ENCODE results near the gene SEC14L2.
"Not testable (repeated sequence)": the region's sequence is repeated elsewhere in the genome, so short reads cannot be mapped to it uniquely, and the experiment has no call there.

SEC14L2 gene

DNA sequence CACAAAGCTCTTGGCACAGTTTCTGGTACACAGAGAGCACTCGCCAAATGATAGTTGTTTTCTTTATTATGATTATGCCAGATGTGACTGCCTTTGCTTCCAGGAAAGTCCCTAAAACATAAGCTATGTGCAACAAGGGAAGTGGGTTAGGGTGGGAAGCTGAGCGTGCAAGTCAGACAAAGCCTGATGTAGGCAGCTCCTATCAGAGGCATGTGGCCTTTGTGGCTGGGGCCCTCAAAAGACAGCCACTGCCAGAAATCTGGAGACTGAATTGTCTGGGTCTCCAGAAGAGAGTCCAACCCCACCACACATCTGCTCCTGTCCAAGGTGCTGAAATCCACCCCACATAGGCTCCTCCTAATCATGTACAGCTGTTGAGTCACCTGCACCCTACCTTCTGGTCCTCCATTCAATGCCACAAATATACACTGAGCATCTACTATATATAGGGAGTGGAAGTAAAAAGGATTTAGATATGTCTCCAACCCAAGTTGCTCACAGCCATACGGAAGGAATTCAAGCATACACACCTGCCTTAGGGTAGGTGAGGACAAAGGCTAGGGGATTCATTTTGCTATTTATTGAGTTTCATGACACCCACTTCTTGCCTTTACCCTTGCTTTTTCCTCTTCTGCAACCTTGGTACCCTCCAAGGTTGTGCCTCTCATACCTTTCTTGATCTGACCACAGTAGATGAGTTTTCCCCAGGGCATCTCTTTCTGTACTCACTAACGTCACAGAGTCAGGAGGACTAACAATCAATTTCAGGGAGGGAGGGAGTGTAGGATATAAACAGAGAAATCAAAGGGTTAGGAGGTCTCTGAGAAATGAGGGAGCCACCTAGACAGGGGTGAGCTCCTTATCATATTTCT, 62.6 kb downstream of the SEC14L2 start:
- no peaks in the 10 kb centered on the region for H3K4me1 ChIP-seq (ENCODE audit: control insufficient read depth in 1 of 2, insufficient read depth in 1 of 2, low read depth in 1 of 2, low read length in 1 of 2)
- H3K27me3 ChIP-seq = peaks cover 18% of the 10 kb centered on the region
- H3K9me3 ChIP-seq = no peaks in the 10 kb centered on the region
- no peaks in the 10 kb centered on the region for H3K36me3 ChIP-seq
- H3K4me3 ChIP-seq (ENCODE audit: low read depth in 1 of 2, low read length in 1 of 2) = no peak overlapping the region
- TF ChIP-seq, protein P1, sequence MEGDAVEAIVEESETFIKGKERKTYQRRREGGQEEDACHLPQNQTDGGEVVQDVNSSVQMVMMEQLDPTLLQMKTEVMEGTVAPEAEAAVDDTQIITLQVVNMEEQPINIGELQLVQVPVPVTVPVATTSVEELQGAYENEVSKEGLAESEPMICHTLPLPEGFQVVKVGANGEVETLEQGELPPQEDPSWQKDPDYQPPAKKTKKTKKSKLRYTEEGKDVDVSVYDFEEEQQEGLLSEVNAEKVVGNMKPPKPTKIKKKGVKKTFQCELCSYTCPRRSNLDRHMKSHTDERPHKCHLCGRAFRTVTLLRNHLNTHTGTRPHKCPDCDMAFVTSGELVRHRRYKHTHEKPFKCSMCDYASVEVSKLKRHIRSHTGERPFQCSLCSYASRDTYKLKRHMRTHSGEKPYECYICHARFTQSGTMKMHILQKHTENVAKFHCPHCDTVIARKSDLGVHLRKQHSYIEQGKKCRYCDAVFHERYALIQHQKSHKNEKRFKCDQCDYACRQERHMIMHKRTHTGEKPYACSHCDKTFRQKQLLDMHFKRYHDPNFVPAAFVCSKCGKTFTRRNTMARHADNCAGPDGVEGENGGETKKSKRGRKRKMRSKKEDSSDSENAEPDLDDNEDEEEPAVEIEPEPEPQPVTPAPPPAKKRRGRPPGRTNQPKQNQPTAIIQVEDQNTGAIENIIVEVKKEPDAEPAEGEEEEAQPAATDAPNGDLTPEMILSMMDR (IDR thresholded peaks at IDR 0.05) = no peak
- H3K27ac ChIP-seq = no peak overlapping the region

DNA sequence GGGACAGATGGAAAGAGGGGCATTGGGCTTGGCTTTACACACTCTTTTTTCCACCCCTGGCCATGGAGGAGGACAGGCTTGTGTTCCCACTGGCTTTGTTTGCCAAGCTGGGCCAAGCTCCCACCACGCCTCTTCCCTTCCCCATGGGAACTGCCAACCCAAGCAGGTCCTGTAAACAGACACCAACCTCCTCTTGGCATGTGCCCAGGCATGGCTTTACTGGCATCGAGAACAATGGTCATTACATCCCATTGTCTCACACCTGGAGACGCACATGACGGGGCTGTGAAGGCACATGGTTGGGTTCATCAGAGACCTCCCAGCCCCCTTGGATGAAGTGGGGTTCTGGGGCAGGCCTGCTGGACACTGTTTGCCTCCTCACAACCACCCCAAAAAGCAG, 63.3 kb downstream of the SEC14L2 start:
- Histone ChIP-seq H3K36me3 (no peaks in the 10 kb centered on the region), H3K27ac (no peak overlapping the region), H3K4me3 (ENCODE audit: low read depth in 1 of 2, low read length in 1 of 2) (no peak overlapping the region), H3K9me3 (no peaks in the 10 kb centered on the region), H3K4me1 (ENCODE audit: control insufficient read depth in 1 of 2, insufficient read depth in 1 of 2, low read depth in 1 of 2, low read length in 1 of 2) (no peaks in the 10 kb centered on the region), H3K27me3 (peaks cover 26% of the 10 kb centered on the region)
- TF ChIP-seq, protein P1 (IDR thresholded peaks at IDR 0.05) = no peak

DNA sequence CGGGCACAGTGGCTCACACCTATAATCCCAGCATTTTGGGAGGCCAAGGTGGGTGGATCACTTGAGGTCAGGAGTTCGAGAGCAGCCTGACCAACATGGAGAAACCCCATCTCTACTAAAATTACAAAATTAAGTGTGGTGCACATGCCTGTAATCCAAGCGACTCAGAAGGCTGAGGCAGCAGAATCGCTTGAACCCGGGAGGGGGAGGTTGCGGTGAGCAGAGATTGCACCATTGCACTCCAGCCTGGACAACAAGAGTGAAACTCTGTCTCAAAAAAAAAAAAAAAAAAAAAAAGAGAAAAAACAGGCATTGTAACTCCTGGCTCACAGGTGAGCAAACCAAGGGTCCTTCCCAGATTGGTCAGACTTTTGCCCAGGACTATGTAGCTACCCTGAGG, 63.7 kb downstream of the SEC14L2 start:
- not testable (repeated sequence) for H3K36me3 ChIP-seq; H3K4me1 ChIP-seq (ENCODE audit: control insufficient read depth in 1 of 2, insufficient read depth in 1 of 2, low read depth in 1 of 2, low read length in 1 of 2); H3K4me3 ChIP-seq (ENCODE audit: low read depth in 1 of 2, low read length in 1 of 2); H3K9me3 ChIP-seq; H3K27ac ChIP-seq
- peaks cover 30% of the 10 kb centered on the region for H3K27me3 ChIP-seq

DNA sequence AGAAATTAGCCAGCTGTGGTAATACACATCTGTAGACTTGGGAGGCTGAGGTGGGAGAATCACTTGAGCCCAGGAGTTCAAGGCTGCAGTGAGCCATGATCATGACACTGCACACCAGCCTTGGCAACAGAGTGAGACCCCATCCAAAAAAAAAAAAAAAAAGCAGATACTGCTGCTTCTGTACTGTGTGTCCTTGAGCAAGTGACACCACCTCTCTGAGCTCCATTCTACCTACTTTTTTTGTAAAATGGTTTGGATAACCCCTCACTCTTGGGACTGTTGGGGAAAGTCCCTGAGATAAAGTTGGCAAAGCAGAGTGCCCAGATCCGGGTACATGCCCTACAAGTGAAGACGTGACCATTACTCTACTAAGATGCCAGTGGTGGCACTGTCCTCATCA, 72.3 kb downstream of the SEC14L2 start:
- TF ChIP-seq, protein P1 (IDR thresholded peaks at IDR 0.05) = no peak
- no peaks in the 10 kb centered on the region for H3K4me1 ChIP-seq (ENCODE audit: control insufficient read depth in 1 of 2, insufficient read depth in 1 of 2, low read depth in 1 of 2, low read length in 1 of 2)
- H3K9me3 ChIP-seq = no peaks in the 10 kb centered on the region
- peaks cover 56% of the 10 kb centered on the region for H3K27me3 ChIP-seq
- H3K4me3 ChIP-seq (ENCODE audit: low read depth in 1 of 2, low read length in 1 of 2) = no peak overlapping the region
- no peaks in the 10 kb centered on the region for H3K36me3 ChIP-seq
- no peak overlapping the region for H3K27ac ChIP-seq

DNA sequence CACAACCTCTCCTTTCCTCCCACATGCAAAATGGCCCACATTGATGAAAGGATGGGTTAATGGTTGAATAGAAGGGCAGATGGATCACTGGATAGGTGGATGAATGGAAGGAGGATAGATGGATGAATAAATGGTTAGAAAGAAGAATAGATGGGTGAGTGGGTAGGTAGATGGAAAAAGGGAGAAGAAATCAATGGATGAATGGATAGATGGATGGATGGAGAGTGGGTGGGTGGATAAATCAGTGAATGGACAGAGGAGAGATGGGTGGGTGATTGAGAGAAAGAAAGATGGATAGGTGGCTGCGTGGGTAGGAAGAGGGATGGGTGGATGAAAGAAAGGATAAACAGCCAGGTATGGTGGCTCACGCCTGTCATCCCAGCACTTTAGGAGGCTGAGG, 73.8 kb downstream of the SEC14L2 start:
- TF ChIP-seq, protein P1 (IDR thresholded peaks at IDR 0.05) = no peak
- no peaks in the 10 kb centered on the region for H3K4me1 ChIP-seq (ENCODE audit: control insufficient read depth in 1 of 2, insufficient read depth in 1 of 2, low read depth in 1 of 2, low read length in 1 of 2)
- H3K27ac ChIP-seq = no peak overlapping the region
- H3K9me3 ChIP-seq = no peaks in the 10 kb centered on the region
- H3K4me3 ChIP-seq (ENCODE audit: low read depth in 1 of 2, low read length in 1 of 2) = no peak overlapping the region
- peaks cover 48% of the 10 kb centered on the region for H3K27me3 ChIP-seq
- H3K36me3 ChIP-seq = no peaks in the 10 kb centered on the region

DNA sequence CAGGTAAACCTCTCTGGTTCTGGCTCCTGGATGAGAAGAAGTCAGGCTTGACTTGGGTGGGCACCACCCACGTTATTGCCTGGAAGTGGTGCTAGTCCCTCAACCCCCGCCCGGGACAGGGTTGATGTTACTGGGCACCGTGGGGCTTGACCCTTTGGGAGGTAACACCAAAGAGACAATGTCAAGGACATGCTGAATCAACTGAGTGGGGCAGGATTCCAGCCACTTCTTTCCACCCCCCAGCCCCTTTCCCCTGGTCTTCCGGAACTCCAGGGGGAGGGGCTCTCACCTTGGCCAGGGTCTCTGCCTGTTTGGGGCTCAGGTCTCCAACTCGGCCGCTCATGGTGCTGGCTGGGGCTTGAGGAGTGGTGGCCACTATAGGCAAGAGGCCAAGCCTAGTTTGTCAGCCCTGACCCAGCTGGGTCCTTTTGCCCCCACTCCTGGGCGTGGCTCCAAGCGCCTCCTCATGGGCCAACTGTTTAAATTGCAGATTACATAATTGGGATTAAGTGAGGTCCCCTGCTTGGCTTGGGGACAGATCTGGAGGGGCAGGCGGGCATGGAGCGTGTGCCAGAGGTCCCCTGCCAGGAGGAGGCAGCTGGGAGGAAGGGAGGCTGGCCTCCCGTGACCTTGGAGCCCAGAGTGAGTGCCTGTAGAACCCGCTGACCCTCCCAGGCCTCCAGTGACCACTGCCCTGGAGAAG, 74.9 kb downstream of the SEC14L2 start, which contains the start of gene SEC14L3:
TSS of gene SEC14L3 (minus strand) at position 402 of the 703 bp plus-strand sequence. CDS start at position 343, 59 bp downstream.
- no peaks in the 10 kb centered on the region for H3K4me1 ChIP-seq (ENCODE audit: control insufficient read depth in 1 of 2, insufficient read depth in 1 of 2, low read depth in 1 of 2, low read length in 1 of 2)
- no peak within 1 kb of the TSS for H3K27ac ChIP-seq
- H3K36me3 ChIP-seq = no peaks in the 10 kb centered on the region
- TF ChIP-seq, protein P1 (IDR thresholded peaks at IDR 0.05) = no peak
- no peaks in the 10 kb centered on the region for H3K9me3 ChIP-seq
- no peak within 1 kb of the TSS for H3K4me3 ChIP-seq (ENCODE audit: low read depth in 1 of 2, low read length in 1 of 2)
- peaks cover 46% of the 10 kb centered on the region for H3K27me3 ChIP-seq
